A673 (cell line): ENCODE data around the gene ZMYND8. TPM values are rescaled to one million over a fixed set of nuclear protein-coding genes. Genes with fewer than 3 reads are reported as not detected.
A peak's percentile ranks its signal among the peaks of the same experiment; 100 is the strongest.

ENCODE experiments used
- BruUV-seq: library from RNA; stranded (reverse); fragments of 400-500 nt; replicated peaks from 2 replicates; lab custom pipeline; 2021; lab: Mats Ljungman, UMichigan
- CTCF ChIA-PET: fragments of 300-600 bp; sonication (Branson Sonifier 250); formaldehyde crosslinking; loops from one replicate; lab custom pipeline; 2022; ENCODE audit warnings: antibody characterized with exemption; lab: Charles Lee
- POLR2A ChIA-PET: fragments of 300-600 bp; sonication (Branson Sonifier 250); formaldehyde crosslinking; loops from one replicate; lab custom pipeline; 2022; ENCODE audit warnings: antibody characterized with exemption; ENCODE audit not compliant: low non-redundant PET; lab: Charles Lee
- DNase-seq: peaks from one replicate; pipeline ENCODE4 v3.0.0-alpha.2; 2015; ENCODE audit warnings: low spot score
- H3K27ac ChIP-seq: fragments of 200-600 bp; sonication (generic); 2 replicates; pipeline ENCODE4 v1.5.1; 2016; ENCODE audit warnings: mixed run types, low read depth, mild to moderate bottlenecking, mixed read lengths, antibody characterized with exemption, low read length; ENCODE audit not compliant: poor library complexity, severe bottlenecking
- H3K27me3 ChIP-seq: fragments of 200-600 bp; sonication (generic); replicated peaks from 2 replicates; pipeline ENCODE4 v1.6.1; 2017; ENCODE audit warnings: mixed run types, low read depth, mild to moderate bottlenecking, mixed read lengths, antibody characterized with exemption, low read length; ENCODE audit not compliant: insufficient read depth, poor library complexity
- H3K36me3 ChIP-seq: fragments of 200-600 bp; sonication (generic); 2 replicates; pipeline ENCODE4 v1.6.1; 2016; ENCODE audit warnings: mixed run types, mild to moderate bottlenecking, mixed read lengths, antibody characterized with exemption, low read length; ENCODE audit not compliant: insufficient read depth, poor library complexity, severe bottlenecking
- H3K4me1 ChIP-seq: fragments of 200-600 bp; sonication (generic); 2 replicates; pipeline ENCODE4 v1.6.1; 2017; ENCODE audit warnings: mixed run types, mild to moderate bottlenecking, mixed read lengths, antibody characterized with exemption, low read length; ENCODE audit not compliant: insufficient read depth, poor library complexity, severe bottlenecking
- H3K4me3 ChIP-seq: fragments of 200-600 bp; sonication (generic); 2 replicates; pipeline ENCODE4 v1.5.1; 2016; ENCODE audit warnings: low read depth, mixed run types, mild to moderate bottlenecking, mixed read lengths, low read length; ENCODE audit not compliant: poor library complexity, severe bottlenecking
- H3K9me3 ChIP-seq: fragments of 200-600 bp; sonication (generic); 2 replicates; pipeline ENCODE4 v1.6.1; 2016; ENCODE audit warnings: mixed run types, low read depth, mild to moderate bottlenecking, mixed read lengths, antibody characterized with exemption, low read length; ENCODE audit not compliant: poor library complexity, severe bottlenecking
- CTCF ChIP-seq: fragments of 300-800, 200-600 bp; sonication (generic); conservative IDR thresholded peaks from 2 replicates; pipeline ENCODE4 v1.5.1; 2017; ENCODE audit warnings: low read depth, mild to moderate bottlenecking, antibody characterized with exemption, low read length, moderate library complexity, mixed read lengths
- EZH2 ChIP-seq: fragments of 200-600 bp; sonication (generic); IDR thresholded peaks from 2 replicates; pipeline ENCODE4 v1.6.1; 2017; ENCODE audit warnings: borderline replicate concordance, low read depth, mild to moderate bottlenecking, mixed read lengths, antibody characterized with exemption, low read length; ENCODE audit not compliant: poor library complexity, severe bottlenecking
- intact Hi-C: fragments of 100-400 bp; cut with micrococcal nuclease; formaldehyde crosslinking; loops from one replicate; pipeline ENCODE4 v1.10.0; 2022; ENCODE audit not compliant: unreplicated experiment
- total RNA-seq: library from RNA; stranded (reverse); gene quantifications from 2 replicates; pipeline ENCODE4 v1.2.3, GENCODE V29; 2021

Gene ZMYND8
- total RNA-seq, 1 experiment from 2014 or later, result 31.3 TPM

GRCh38 chr20:47319517-47320252, 36.8 kb downstream of the ZMYND8 start:
- H3K4me1 ChIP-seq, result peaks cover 54% of the 10 kb centered on the region
- H3K27me3 ChIP-seq, result no peaks in the 10 kb centered on the region
- DNase-seq, result peak; percentile 48
- no TSS peak for BruUV-seq
- no peaks in the 10 kb centered on the region for H3K36me3 ChIP-seq
- ChIA-PET POLR2A (no interaction called here), CTCF (interaction anchor here (0.6 kb wide), 1 partner anchor 748 kb away, joined by 7 read pairs; no protein-coding TSS in a partner anchor)
- no peaks in the 10 kb centered on the region for H3K9me3 ChIP-seq
- intact Hi-C loops, result loop anchor here (5.0 kb wide), 1 partner anchor 38 kb away; the partner anchor contains the start of gene ZMYND8
- H3K27ac ChIP-seq, result peak overlapping the region; percentile 87
- no peak overlapping the region for H3K4me3 ChIP-seq
- TF ChIP-seq EZH2, result no peak
- no peak for TF ChIP-seq CTCF

GRCh38 chr20:47318586-47319516, 37.6 kb downstream of the ZMYND8 start:
- no peak for DNase-seq
- TF ChIP-seq EZH2 (no peak), CTCF (no peak)
- POLR2A ChIA-PET, result no interaction called here
- Histone ChIP-seq H3K27ac (peak overlapping the region; percentile 87), H3K4me3 (no peak overlapping the region), H3K9me3 (no peaks in the 10 kb centered on the region), H3K27me3 (no peaks in the 10 kb centered on the region), H3K36me3 (no peaks in the 10 kb centered on the region), H3K4me1 (peaks cover 54% of the 10 kb centered on the region)
- BruUV-seq, result no TSS peak
- intact Hi-C loops, result loop anchor here (5.0 kb wide), 1 partner anchor 38 kb away; the partner anchor contains the start of gene ZMYND8
- CTCF ChIA-PET, result interaction anchor here (0.6 kb wide), 1 partner anchor 748 kb away, joined by 7 read pairs; no protein-coding TSS in a partner anchor

GRCh38 chr20:47318027-47318585, 38.4 kb downstream of the ZMYND8 start:
- no TSS peak for BruUV-seq
- no peaks in the 10 kb centered on the region for H3K9me3 ChIP-seq
- no peak overlapping the region for H3K4me3 ChIP-seq
- TF ChIP-seq EZH2 (no peak), CTCF (no peak)
- H3K36me3 ChIP-seq, result no peaks in the 10 kb centered on the region
- H3K27me3 ChIP-seq, result no peaks in the 10 kb centered on the region
- intact Hi-C loops, result loop anchor here (5.0 kb wide), 1 partner anchor 39 kb away; the partner anchor contains the start of gene ZMYND8
- ChIA-PET POLR2A (no interaction called here), CTCF (no interaction called here)
- peak; percentile 37 for DNase-seq
- peak overlapping the region; percentile 87 for H3K27ac ChIP-seq
- peaks cover 54% of the 10 kb centered on the region for H3K4me1 ChIP-seq
